HepG2 (cell line): ENCODE results near the gene TEDC1. TPM values are rescaled to one million over a fixed set of nuclear protein-coding genes. Genes with fewer than 3 reads are reported as not detected.

Experiments
- ATAC-seq: fragments of 200-7000 bp; cut with Tn5 transposase; 3 replicates; pipeline ENCODE4 v1.9.1; 2020; ENCODE audit warnings: mild to moderate bottlenecking, moderate library complexity
- BruUV-seq: library from RNA; stranded (reverse); fragments of 400-500 nt; replicated peaks from 2 replicates; lab custom pipeline; 2021; lab: Mats Ljungman, UMichigan
- CTCF ChIA-PET: fragments of 300-600 bp; formaldehyde crosslinking; extraction: SDS; loops from one replicate; lab custom pipeline; 2021; ENCODE audit warnings: low total read pairs, inconsistent platforms, low intra/inter-chr PET ratio; lab: Yijun Ruan, JAX
- POLR2A ChIA-PET: fragments of 350-600 bp; sonication (Branson Sonifier 250); formaldehyde crosslinking; loops from one replicate; lab custom pipeline; 2020; ENCODE audit warnings: antibody characterized with exemption, inconsistent platforms; lab: Yijun Ruan, JAX
- DNase-seq: peaks from one replicate; pipeline ENCODE4 v3.0.0-alpha.2; 2015; ENCODE audit warnings: low spot score
- FAIRE-seq: peaks from 3 replicates; lab custom pipeline; 2011; peaks lifted over from hg19 to GRCh38; lab: Jason Lieb, UNC
- H2AFZ ChIP-seq: one replicate; pipeline ENCODE4 v1.6.1; 2011; ENCODE audit warnings: low read length, inconsistent platforms
- H3K27ac ChIP-seq: fragments of 300-600 bp; 3 replicates; pipeline ENCODE4 v1.8.0; 2011; ENCODE audit warnings: mixed run types, mild to moderate bottlenecking, mixed read lengths, low read length, inconsistent platforms; ENCODE audit not compliant: insufficient read depth; ENCODE audit errors: extremely low read length
- H3K27me3 ChIP-seq, 2 experiments: fragments of 200-600 bp in 1 of 2; 2 replicates in 1 of 2; 3 replicates in 1 of 2; pipeline versions ENCODE4 v1.6.0 to v1.8.0; 2011; ENCODE audit warnings: low read length in 2 of 2, mild to moderate bottlenecking in 2 of 2, moderate library complexity in 2 of 2, inconsistent platforms in 1 of 2; ENCODE audit not compliant: insufficient read depth in 2 of 2, control insufficient read depth in 1 of 2
- H3K36me3 ChIP-seq, 2 experiments: fragments of 200-600 bp in 1 of 2; replicated peaks in 1 of 2; 2 replicates in 1 of 2; 3 replicates in 1 of 2; pipeline versions ENCODE4 v1.5.1 to v1.8.0; 2011; ENCODE audit warnings: low read length in 2 of 2, inconsistent platforms in 1 of 2; ENCODE audit not compliant: insufficient read depth in 2 of 2, control insufficient read depth in 1 of 2
- H3K4me1 ChIP-seq: 2 replicates; pipeline ENCODE4 v1.5.1; 2012; ENCODE audit warnings: low read length, inconsistent platforms; ENCODE audit not compliant: insufficient read depth
- H3K4me2 ChIP-seq: 2 replicates; pipeline ENCODE4 v1.6.0; 2011; ENCODE audit warnings: low read depth, low read length, inconsistent platforms
- H3K4me3 ChIP-seq, 3 experiments: fragments of 200-600 bp in 1 of 3; sonication (generic), shearing (Covaris generic) in 1 of 3; replicated peaks in 1 of 3; 2 replicates each; pipeline ENCODE4 v1.5.1; 2011 to 2016; ENCODE audit warnings: low read length in 3 of 3, inconsistent platforms in 2 of 3, low read depth in 2 of 3, mild to moderate bottlenecking in 2 of 3, control low read depth in 1 of 3, mixed read lengths in 1 of 3; ENCODE audit not compliant: insufficient read depth in 1 of 3
- H3K79me2 ChIP-seq: one replicate; pipeline ENCODE4 v1.6.1; 2011; ENCODE audit warnings: low read length, inconsistent platforms; ENCODE audit not compliant: insufficient read depth
- H3K9ac ChIP-seq: 2 replicates; pipeline ENCODE4 v1.6.0; 2011; ENCODE audit warnings: mild to moderate bottlenecking, low read depth, low read length, inconsistent platforms; ENCODE audit not compliant: insufficient read depth
- H3K9me3 ChIP-seq: 2 replicates; pipeline ENCODE4 v1.5.1; 2012; ENCODE audit warnings: mild to moderate bottlenecking, low read length
- H4K20me1 ChIP-seq: 2 replicates; pipeline ENCODE4 v1.6.0; 2011; ENCODE audit warnings: inconsistent platforms, mild to moderate bottlenecking, low read length, moderate library complexity; ENCODE audit not compliant: insufficient read depth
- ARID4A ChIP-seq: sonication (generic); formaldehyde crosslinking; IDR thresholded peaks from 2 replicates; pipeline ENCODE4 v1.5.0; 2020; ENCODE audit warnings: mild to moderate bottlenecking, missing genetic modification reagents, borderline replicate concordance
- FOXK2 ChIP-seq: fragments of 450-650 bp; IDR thresholded peaks from 2 replicates; pipeline ENCODE4 v1.6.1; 2016
- ZFAT ChIP-seq: sonication (generic); formaldehyde crosslinking; conservative IDR thresholded peaks from 2 replicates; pipeline ENCODE4 v1.8.1; 2023; ENCODE audit warnings: missing genetic modification reagents, inconsistent platforms
- ZNF335 ChIP-seq: sonication (generic); formaldehyde crosslinking; IDR thresholded peaks from 2 replicates; pipeline ENCODE4 v1.4.0; 2020; ENCODE audit warnings: missing genetic modification reagents
- ZNF558 ChIP-seq: sonication (generic); formaldehyde crosslinking; IDR thresholded peaks from 2 replicates; pipeline ENCODE4 v1.9.0; 2022; ENCODE audit warnings: mild to moderate bottlenecking, missing genetic modification reagents, borderline replicate concordance
- ZNF777 ChIP-seq: sonication (generic); formaldehyde crosslinking; IDR thresholded peaks from 2 replicates; pipeline ENCODE4 v1.4.0; 2020; ENCODE audit warnings: missing genetic modification reagents
- WGBS: methylation state at CpG from one replicate; pipeline ENCODE4 v1.1.6; 2017; ENCODE audit warnings: low lambda C conversion rate; 5-methylcytosine and 5-hydroxymethylcytosine counted together
- in situ Hi-C: cut with HindIII; loops from 2 replicates; pipeline ENCODE4 v1.10.0; 2017; ENCODE audit warnings: low pct_unique_long_range_greater_than_20kb; ENCODE audit not compliant: extremely low pct_ligation_motif_present
- intact Hi-C: fragments of 100-400 bp; cut with micrococcal nuclease; formaldehyde crosslinking; loops from one replicate; pipeline ENCODE4 v1.10.0; 2022; ENCODE audit not compliant: unreplicated experiment
- polyA plus RNA-seq, 8 experiments: library from polyadenylated mRNA; depleted of rRNA in 3 of 8; stranded (reverse) in 7 of 8; unstranded in 1 of 8; fragments of >200 nt; fragmentation: Illumina TruSeq in 4 of 8; extraction: Trizol in 4 of 8; gene quantifications; 2 replicates each; pipeline versions ENCODE4 v1.2.1 to v1.2.3, GENCODE V29; 2011 to 2016; ENCODE audit warnings: low read depth in 4 of 8, missing spikeins in 1 of 8, mixed read lengths in 1 of 8; ENCODE audit not compliant: insufficient read depth in 1 of 8
- total RNA-seq, 5 experiments: library from RNA; depleted of rRNA; stranded (reverse); fragments of >200 nt; fragmentation: Illumina TruSeq; extraction: Trizol; gene quantifications; 2 replicates each; pipeline ENCODE4 v1.2.3, GENCODE V29; 2016; ENCODE audit warnings: low read depth in 1 of 5
- TF ChIP-seq, protein P1 (sequence below): conservative IDR thresholded peaks from 2 replicates; pipeline ENCODE4 v1.6.1; 2018; ENCODE audit warnings: missing genetic modification reagents

Gene TEDC1
- total and polyA plus RNA-seq, 2 of the 13 experiments (the other 11 are each of a cell fraction or from before 2014, with no cell fraction given) = 5.7 to 27.4 TPM

DNA sequence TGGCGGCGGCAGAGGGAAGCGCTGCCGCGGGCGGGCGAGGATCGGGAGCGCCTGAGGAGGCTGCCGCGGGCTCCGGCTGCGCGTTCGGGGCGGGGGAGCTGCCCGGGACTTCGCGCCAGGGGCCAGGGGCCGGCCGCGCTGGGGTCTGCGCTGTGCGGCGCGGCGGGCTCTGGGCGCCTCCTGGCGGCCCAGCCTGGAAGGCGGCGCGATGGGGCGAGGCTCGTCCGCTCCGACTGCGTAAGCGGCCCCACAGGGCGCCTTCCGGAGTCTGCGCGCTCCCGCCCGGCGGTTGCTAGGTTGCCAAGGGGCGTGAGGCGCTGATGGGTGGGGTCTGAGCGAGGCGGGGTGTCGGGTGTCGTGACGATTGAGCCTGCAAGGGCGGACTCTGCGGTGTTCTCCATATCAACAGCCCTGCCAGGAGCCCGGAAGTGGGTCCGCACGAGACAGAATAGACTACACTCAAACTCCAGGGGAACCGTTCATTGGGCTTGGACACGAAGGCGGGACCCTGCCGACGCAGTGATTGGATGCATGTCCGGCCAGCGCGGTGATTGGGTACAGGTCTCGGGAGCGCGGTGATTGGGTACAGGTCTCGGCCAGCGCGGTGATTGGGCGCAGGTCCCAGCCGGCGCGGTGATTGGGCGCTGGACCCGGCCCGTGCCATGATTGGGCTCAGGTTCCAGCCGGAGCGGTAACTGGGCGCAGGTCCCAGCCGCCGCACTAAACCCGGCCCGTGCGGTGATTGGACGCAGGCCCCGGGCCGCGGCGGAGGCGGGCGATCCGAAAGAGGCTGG, at the start of gene TEDC1 (continued):
- TF ChIP-seq ZNF335 (CRISPR knock-in tag) = 0 out of 2 replicates have a peak, but pooled peaks have one; percentile 48
- TF ChIP-seq ZNF777 = no peak

GRCh38 chr14:105442125-105442524, 48.9 kb upstream of the TEDC1 start:
- WGBS = 86% methylated on average over 10 of the region's 17 CpGs
- no peak overlapping the region for H3K27ac ChIP-seq
- FAIRE-seq (no peak), ATAC-seq (no peak), DNase-seq (no peak)
- in situ Hi-C loops (no loop called here), intact Hi-C loops (no loop called here)
- H3K4me3 ChIP-seq = no peak overlapping the region
- no peak overlapping the region for H2AFZ ChIP-seq
- peaks cover 10 to 33% of the 10 kb centered on the region in 2 experiments for H3K36me3 ChIP-seq
- H3K9ac ChIP-seq = no peak overlapping the region
- no peaks in the 10 kb centered on the region for H4K20me1 ChIP-seq
- ChIA-PET POLR2A (no interaction called here), CTCF (no interaction called here)
- peaks cover 10% of the 10 kb centered on the region for H3K79me2 ChIP-seq
- H3K4me2 ChIP-seq = no peak overlapping the region
- H3K27me3 ChIP-seq = no peaks in the 10 kb centered on the region
- TF ChIP-seq, protein P1, sequence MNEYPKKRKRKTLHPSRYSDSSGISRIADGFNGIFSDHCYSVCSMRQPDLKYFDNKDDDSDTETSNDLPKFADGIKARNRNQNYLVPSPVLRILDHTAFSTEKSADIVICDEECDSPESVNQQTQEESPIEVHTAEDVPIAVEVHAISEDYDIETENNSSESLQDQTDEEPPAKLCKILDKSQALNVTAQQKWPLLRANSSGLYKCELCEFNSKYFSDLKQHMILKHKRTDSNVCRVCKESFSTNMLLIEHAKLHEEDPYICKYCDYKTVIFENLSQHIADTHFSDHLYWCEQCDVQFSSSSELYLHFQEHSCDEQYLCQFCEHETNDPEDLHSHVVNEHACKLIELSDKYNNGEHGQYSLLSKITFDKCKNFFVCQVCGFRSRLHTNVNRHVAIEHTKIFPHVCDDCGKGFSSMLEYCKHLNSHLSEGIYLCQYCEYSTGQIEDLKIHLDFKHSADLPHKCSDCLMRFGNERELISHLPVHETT (CRISPR knock-in tag) = no peak
- TF ChIP-seq ZNF558 (no peak), ARID4A (CRISPR knock-in tag) (no peak), ZFAT (CRISPR knock-in tag) (no peak), FOXK2 (no peak)
- BruUV-seq = TSS peak; percentile 38
- H3K9me3 ChIP-seq = no peaks in the 10 kb centered on the region
- H3K4me1 ChIP-seq = peaks cover 13% of the 10 kb centered on the region
